ENCODE data around the gene PSMB2.

PSMB2 gene

GRCh38 chr1:35553851-35554250, 87.5 kb downstream of the PSMB2 start:
- H3K4me3 Mint-ChIP-seq: no peak overlapping the region
- H3K9me3 Mint-ChIP-seq: no peaks in the 10 kb centered on the region
- peaks cover 39% of the 10 kb centered on the region for H3K4me1 Mint-ChIP-seq
- H3K27ac Mint-ChIP-seq: no peak overlapping the region
- DNase-seq (ENCODE audit: low spot score in 2 of 2) (no peak), ATAC-seq (no peak)
- H3K36me3 Mint-ChIP-seq: peaks cover 75% of the 10 kb centered on the region
